Measurements from ENCODE around the gene RASSF1. TPM values are rescaled to one million over a fixed set of nuclear protein-coding genes. Genes with fewer than 3 reads are reported as not detected.

Gene RASSF1
- total RNA-seq, 1 experiment from 2014 or later = 15.8 TPM

- Histone ChIP-seq H3T11ph (ENCODE audit: low read length) (no peak overlapping the region), H2BK5ac (ENCODE audit: insufficient read length, low read length) (no peak overlapping the region), H3K79me1 (ENCODE audit: insufficient read depth, low read depth, low read length, poor library complexity, severe bottlenecking) (no peaks in the 10 kb centered on the region), H2BK20ac (ENCODE audit: low read depth, low read length, poor library complexity, severe bottlenecking) (no peak overlapping the region), H3K14ac (ENCODE audit: insufficient read depth, low read length) (no peak overlapping the region), H4K91ac (ENCODE audit: insufficient read length, low read depth, low read length) (no peak overlapping the region), H3K4me1 (ENCODE audit: insufficient read depth, low read length) (no peaks in the 10 kb centered on the region), H3K9me3 (ENCODE audit: control insufficient read depth, low read depth, low read length) (no peaks in the 10 kb centered on the region), H4K8ac (replicated peaks; ENCODE audit: insufficient read length, low read depth, low read length) (no peak overlapping the region), H2BK15ac (ENCODE audit: low read depth, low read length) (no peak overlapping the region), H2BK12ac (ENCODE audit: insufficient read length, low read depth, low read length) (no peak overlapping the region), H4K20me1 (ENCODE audit: control insufficient read depth, insufficient read depth, insufficient read length) (peaks cover 2% of the 10 kb centered on the region), H3K79me2 (ENCODE audit: insufficient read depth, low read length) (no peaks in the 10 kb centered on the region), H2BK120ac (ENCODE audit: low read depth, low read length, poor library complexity, severe bottlenecking) (no peak overlapping the region), H3K9ac (ENCODE audit: extremely low read depth, insufficient read length, low read length) (no peak overlapping the region), H3K27ac (ENCODE audit: insufficient read length, low read depth, low read length) (no peak overlapping the region), H3K56ac (ENCODE audit: insufficient read length, low read depth, low read length) (no peak overlapping the region), H3K23ac (ENCODE audit: insufficient read length, low read depth, low read length) (no peak overlapping the region), H2AFZ (ENCODE audit: low read length) (no peak overlapping the region), H4K5ac (ENCODE audit: insufficient read length, low read depth, low read length) (no peak overlapping the region), H3K27me3 (ENCODE audit: insufficient read depth, low read length) (no peaks in the 10 kb centered on the region), H2AK5ac (ENCODE audit: insufficient read length, low read length) (no peak overlapping the region), H3K23me2 (ENCODE audit: insufficient read length, low read depth, low read length, poor library complexity, severe bottlenecking) (no peaks in the 10 kb centered on the region), H3K18ac (ENCODE audit: insufficient read length, low read depth, low read length) (no peak overlapping the region), H3K4me2 (ENCODE audit: insufficient read depth, insufficient read length, low read length) (peak overlapping the region; percentile 22), H3K4ac (ENCODE audit: low read depth, low read length) (no peak overlapping the region)
- peak; percentile 71 for DNase-seq
- WGBS (ENCODE audit: extremely low coverage, insufficient read length, low lambda C conversion rate) = no CpG with 5 or more reads among the region's 12 CpGs
- Mint-ChIP-seq H3K27ac (peak overlapping the region in 2 of 3 experiments; percentile 81 to 88; a peak in 5 of 7 replicates), H3K27me3 (ENCODE audit: low read depth) (peaks cover 2% of the 10 kb centered on the region), H3K4me3 (peak overlapping the region in 1 of 2 experiments; percentile 10; a peak in 2 of 5 replicates), H3K9me3 (no peaks in the 10 kb centered on the region), H3K4me1 (peaks cover 19 to 48% of the 10 kb centered on the region in 2 experiments), H3K36me3 (ENCODE audit: insufficient read depth in 1 of 3, low read depth in 3 of 3) (peaks cover 0 to 1% (median 0%) of the 10 kb centered on the region in 3 experiments; a peak in 1 of 7 replicates)
- TF ChIP-seq CTCF (conservative IDR thresholded peaks at IDR 0.05) = no peak
Observed at GRCh38 chr3:50373146-50374051, 32.8 kb upstream of the RASSF1 start.
